ENCODE data around the gene SLC6A9.

SLC6A9 gene

DNA sequence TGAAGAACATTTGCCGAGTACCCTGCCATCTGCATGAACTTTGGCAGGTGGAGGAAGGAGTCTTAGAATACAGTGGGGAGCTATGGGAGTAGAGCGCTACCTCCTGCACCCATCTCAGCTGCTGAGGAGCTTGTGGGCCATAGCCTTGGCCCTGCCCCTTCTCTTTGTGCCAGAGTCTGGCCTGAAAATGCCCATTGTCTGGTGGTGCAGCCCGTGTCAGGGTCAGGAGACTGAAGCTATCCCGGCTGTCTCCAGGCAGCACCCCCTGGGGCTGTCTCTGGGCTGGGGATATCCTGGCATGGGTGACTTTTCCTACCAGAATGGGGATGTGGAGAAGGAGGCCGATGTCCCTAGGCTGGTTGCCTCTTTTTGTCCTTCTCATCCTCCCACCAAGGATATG is 77.2 kb downstream of the SLC6A9 start:
- TF ChIP-seq ELF4 (IDR thresholded peaks at IDR 0.05) (no peak), SP1 (IDR thresholded peaks at IDR 0.05) (no peak)
- POLR2A ChIA-PET, result no interaction called here
- CTCF ChIA-PET, result no interaction called here
- no peak for DNase-seq (ENCODE audit: extremely low spot score)

GRCh38 chr1:43953361-43953760 is 77.9 kb downstream of the SLC6A9 start:
- no peak for DNase-seq (ENCODE audit: extremely low spot score)
- CTCF ChIA-PET, result no interaction called here
- POLR2A ChIA-PET, result interaction anchor here (0.7 to 1.8 kb wide), 2 partner anchors 10 to 21 kb away, joined by 4 to 6 read pairs; partner anchors contain the start of gene ATP6V0B
- TF ChIP-seq FOXA1 (IDR thresholded peaks at IDR 0.05) (no peak), FOXK2 (IDR thresholded peaks at IDR 0.05) (no peak), ELF4 (IDR thresholded peaks at IDR 0.05) (no peak), ZNF384 (IDR thresholded peaks at IDR 0.05) (no peak), L3MBTL2 (conservative IDR thresholded peaks at IDR 0.05) (no peak), SP1 (IDR thresholded peaks at IDR 0.05) (no peak), ARNT (IDR thresholded peaks at IDR 0.05) (no peak), LEF1 (IDR thresholded peaks at IDR 0.05; ENCODE audit: borderline replicate concordance) (no peak)

- ChIA-PET POLR2A (interaction anchor here (0.7 to 1.8 kb wide), 2 partner anchors 11 to 22 kb away, joined by 4 to 6 read pairs; partner anchors contain the start of gene ATP6V0B), CTCF (no interaction called here)
- no peak for DNase-seq (ENCODE audit: extremely low spot score)
- no peak for TF ChIP-seq FOXM1 (IDR thresholded peaks at IDR 0.05; ENCODE audit: borderline replicate concordance)
- TF ChIP-seq ZNF384 (IDR thresholded peaks at IDR 0.05), result no peak
- no peak for TF ChIP-seq CTBP1 (IDR thresholded peaks at IDR 0.05; ENCODE audit: borderline replicate concordance)
- no peak for TF ChIP-seq FOXA1 (IDR thresholded peaks at IDR 0.05)
- no peak for TF ChIP-seq TARDBP (IDR thresholded peaks at IDR 0.05)
- TF ChIP-seq SUZ12 (IDR thresholded peaks at IDR 0.05), result no peak
- no peak for TF ChIP-seq NFRKB (IDR thresholded peaks at IDR 0.05)
- no peak for TF ChIP-seq ELF4 (IDR thresholded peaks at IDR 0.05)
These were observed 78.4 kb downstream of the SLC6A9 start for GRCh38 chr1:43952731-43953346.

GRCh38 chr1:43951021-43951985 is 80.0 kb downstream of the SLC6A9 start:
- ChIA-PET POLR2A (no interaction called here), CTCF (no interaction called here)
- TF ChIP-seq FOXM1 (IDR thresholded peaks at IDR 0.05; ENCODE audit: borderline replicate concordance) (no peak), SP1 (IDR thresholded peaks at IDR 0.05) (no peak), ELF4 (IDR thresholded peaks at IDR 0.05) (no peak)
- DNase-seq (ENCODE audit: extremely low spot score), result no peak

DNA sequence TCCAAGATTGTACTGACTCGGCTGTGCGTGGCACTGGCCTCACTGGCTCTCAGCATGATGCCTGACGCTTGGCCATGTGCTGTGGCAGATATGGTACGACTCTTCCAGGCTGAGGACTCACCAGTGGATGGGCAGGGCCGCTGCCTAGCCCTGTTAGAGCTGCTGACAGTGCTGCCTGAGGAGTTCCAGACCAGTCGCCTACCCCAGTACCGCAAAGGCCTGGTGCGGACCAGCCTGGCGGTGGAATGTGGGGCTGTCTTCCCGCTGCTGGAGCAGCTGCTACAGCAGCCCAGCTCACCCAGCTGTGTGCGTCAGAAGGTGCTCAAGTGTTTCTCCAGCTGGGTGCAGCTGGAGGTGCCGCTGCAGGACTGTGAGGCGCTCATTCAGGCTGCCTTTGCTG is 81.6 kb downstream of the SLC6A9 start:
- TF ChIP-seq ZNF384 (IDR thresholded peaks at IDR 0.05), result no peak
- TF ChIP-seq FOXA1 (IDR thresholded peaks at IDR 0.05), result no peak
- no peak for TF ChIP-seq SP1 (IDR thresholded peaks at IDR 0.05)
- TF ChIP-seq FOXM1 (IDR thresholded peaks at IDR 0.05; ENCODE audit: borderline replicate concordance), result no peak
- no peak for TF ChIP-seq BHLHE40 (IDR thresholded peaks at IDR 0.05; ENCODE audit: borderline replicate concordance)
- no peak for TF ChIP-seq SUZ12 (IDR thresholded peaks at IDR 0.05)
- TF ChIP-seq ELF4 (IDR thresholded peaks at IDR 0.05), result no peak
- TF ChIP-seq LEF1 (IDR thresholded peaks at IDR 0.05; ENCODE audit: borderline replicate concordance), result no peak
- no peak for TF ChIP-seq L3MBTL2 (conservative IDR thresholded peaks at IDR 0.05)
- no peak for TF ChIP-seq HDGF (IDR thresholded peaks at IDR 0.05; ENCODE audit: borderline replicate concordance)
- no peak for TF ChIP-seq ARNT (IDR thresholded peaks at IDR 0.05)
- TF ChIP-seq FOXK2 (IDR thresholded peaks at IDR 0.05), result no peak
- DNase-seq (ENCODE audit: extremely low spot score), result no peak
- ChIA-PET CTCF (interaction anchor here (0.6 to 2.6 kb wide), 3 partner anchors 15 to 177 kb away, joined by 3 to 9 read pairs (median 3); no protein-coding TSS in a partner anchor), POLR2A (interaction anchor here (0.9 to 4.6 kb wide), 2 partner anchors 20 to 25 kb away, joined by 3 to 25 read pairs; partner anchors contain the start of genes ATP6V0B and DPH2)

- no peak for TF ChIP-seq HDGF (IDR thresholded peaks at IDR 0.05; ENCODE audit: borderline replicate concordance)
- no peak for TF ChIP-seq FOXA1 (IDR thresholded peaks at IDR 0.05)
- TF ChIP-seq L3MBTL2 (conservative IDR thresholded peaks at IDR 0.05), result no peak
- no peak for TF ChIP-seq LEF1 (IDR thresholded peaks at IDR 0.05; ENCODE audit: borderline replicate concordance)
- no peak for TF ChIP-seq SP1 (IDR thresholded peaks at IDR 0.05)
- TF ChIP-seq NFRKB (IDR thresholded peaks at IDR 0.05), result no peak
- no peak for TF ChIP-seq TARDBP (IDR thresholded peaks at IDR 0.05)
- TF ChIP-seq FOXM1 (IDR thresholded peaks at IDR 0.05; ENCODE audit: borderline replicate concordance), result no peak
- no peak for TF ChIP-seq CTBP1 (IDR thresholded peaks at IDR 0.05; ENCODE audit: borderline replicate concordance)
- TF ChIP-seq FOXK2 (IDR thresholded peaks at IDR 0.05), result no peak
- no peak for TF ChIP-seq ARNT (IDR thresholded peaks at IDR 0.05)
- TF ChIP-seq SUZ12 (IDR thresholded peaks at IDR 0.05), result no peak
- no peak for TF ChIP-seq BHLHE40 (IDR thresholded peaks at IDR 0.05; ENCODE audit: borderline replicate concordance)
- no peak for TF ChIP-seq PKNOX1 (IDR thresholded peaks at IDR 0.05)
- no peak for TF ChIP-seq ELF4 (IDR thresholded peaks at IDR 0.05)
- TF ChIP-seq ZNF384 (IDR thresholded peaks at IDR 0.05), result no peak
- ChIA-PET CTCF (interaction anchor here (1.6 to 2.6 kb wide), 2 partner anchors 13 to 184 kb away, joined by 4 to 9 read pairs; no protein-coding TSS in a partner anchor), POLR2A (interaction anchor here (0.8 to 4.6 kb wide), 6 partner anchors 11 to 241 kb away, joined by 3 to 25 read pairs (median 4); partner anchors contain the start of genes ATP6V0B, B4GALT2 and ST3GAL3)
- DNase-seq (ENCODE audit: extremely low spot score), result no peak
These were observed 83.3 kb downstream of the SLC6A9 start for GRCh38 chr1:43947874-43948437.
